SU-DHL-6 (cell line): ENCODE results near the gene HABP4.

Source experiments
- H2AFZ ChIP-seq: fragments of 200-600 bp; sonication (generic); 2 replicates; pipeline ENCODE4 v1.6.1; 2014; ENCODE audit warnings: low read depth, mild to moderate bottlenecking, moderate library complexity, mixed read lengths, antibody characterized with exemption, low read length; ENCODE audit not compliant: severe bottlenecking
- H3F3A ChIP-seq: fragments of 200-600 bp; shearing (Covaris generic); 2 replicates; pipeline ENCODE4 v1.6.0; 2016; ENCODE audit warnings: antibody characterized with exemption, mild to moderate bottlenecking; ENCODE audit not compliant: insufficient read depth
- H3K27ac ChIP-seq: fragments of 200-600 bp; sonication (generic); 2 replicates; pipeline ENCODE4 v1.5.1; 2016; ENCODE audit warnings: low read depth, mild to moderate bottlenecking, low read length, moderate library complexity, mixed read lengths
- H3K27me3 ChIP-seq: fragments of 200-600 bp; sonication (generic), shearing (Covaris generic); 2 replicates; pipeline ENCODE4 v1.6.0; 2014; ENCODE audit warnings: mild to moderate bottlenecking, low read length
- H3K36me3 ChIP-seq: fragments of 200-600 bp; sonication (generic); 2 replicates; pipeline ENCODE4 v1.6.1; 2014; ENCODE audit warnings: mild to moderate bottlenecking, low read length, mixed read lengths
- H3K4me2 ChIP-seq: fragments of 300-600, 200-600 bp; shearing (Covaris generic), sonication (generic); 2 replicates; pipeline ENCODE4 v1.6.0; 2014; ENCODE audit warnings: low read length, low read depth, mild to moderate bottlenecking; ENCODE audit not compliant: poor library complexity, severe bottlenecking
- H3K4me3 ChIP-seq: fragments of 200-600 bp; sonication (generic); 2 replicates; pipeline ENCODE4 v1.5.1; 2014; ENCODE audit warnings: antibody characterized with exemption, low read length, mild to moderate bottlenecking, mixed read lengths; ENCODE audit not compliant: insufficient read depth, poor library complexity, severe bottlenecking
- H3K79me2 ChIP-seq: fragments of 200-600 bp; sonication (generic); 2 replicates; pipeline ENCODE4 v1.6.1; 2014; ENCODE audit warnings: mild to moderate bottlenecking, low read length, moderate library complexity; ENCODE audit not compliant: insufficient read depth
- H3K9ac ChIP-seq: fragments of 200-600 bp; sonication (generic); 2 replicates; pipeline ENCODE4 v1.7.0; 2014; ENCODE audit warnings: mild to moderate bottlenecking, low read length
- H3K9me2 ChIP-seq: fragments of 200-600 bp; sonication (generic); replicated peaks from 2 replicates; pipeline ENCODE4 v1.6.1; 2014; ENCODE audit warnings: low read length; ENCODE audit not compliant: insufficient read depth
- H3K9me3 ChIP-seq: fragments of 200-600 bp; sonication (generic); 2 replicates; pipeline ENCODE4 v1.6.1; 2014; ENCODE audit warnings: low read length, mixed read lengths; ENCODE audit not compliant: insufficient read depth
- H4K20me1 ChIP-seq: fragments of 200-600 bp; sonication (generic); 2 replicates; pipeline ENCODE4 v1.6.1; 2014; ENCODE audit warnings: low read depth, mild to moderate bottlenecking, antibody characterized with exemption, low read length, moderate library complexity, mixed read lengths
- CTCF ChIP-seq: fragments of 200-600 bp; sonication (generic); IDR thresholded peaks from one replicate; pipeline ENCODE4 v1.5.1; 2017; ENCODE audit warnings: antibody characterized with exemption, mild to moderate bottlenecking, low read length, moderate library complexity; ENCODE audit not compliant: insufficient read depth, poor library complexity, severe bottlenecking
- EZH2phosphoT487 ChIP-seq: fragments of 200-600 bp; sonication (generic), shearing (Covaris generic); conservative IDR thresholded peaks from 2 replicates; pipeline ENCODE4 v1.6.1; 2018; ENCODE audit warnings: mild to moderate bottlenecking, antibody characterized with exemption, low read length, moderate library complexity, mixed read lengths

The HABP4 gene

GRCh38 chr9:96449845-96450612 lies at the start of gene HABP4:
HABP4 (plus strand) TSS chr9:96450169; CDS start chr9:96450280, 111 bp downstream.
- Histone ChIP-seq H3K9ac (peak within 1 kb of the TSS; percentile 58), H3F3A (0 out of 2 replicates have a peak, but pooled peaks cover 8% of the 10 kb centered on the region)

GRCh38 chr9:96408409-96409280 lies 41.3 kb upstream of the HABP4 start:
- H3K27me3 ChIP-seq, result no peaks in the 10 kb centered on the region
- H3F3A ChIP-seq, result peaks cover 13% of the 10 kb centered on the region; the same call in 1 of the 2 replicates
- no peak overlapping the region for H3K9ac ChIP-seq
- no peak overlapping the region for H3K4me3 ChIP-seq
- H3K4me2 ChIP-seq, result no peak overlapping the region
- H2AFZ ChIP-seq, result no peak overlapping the region
- H3K9me2 ChIP-seq, result no peaks in the 10 kb centered on the region
- H4K20me1 ChIP-seq, result peaks cover 35% of the 10 kb centered on the region
- peaks cover 95% of the 10 kb centered on the region for H3K79me2 ChIP-seq
- H3K27ac ChIP-seq, result no peak overlapping the region
- no peaks in the 10 kb centered on the region for H3K9me3 ChIP-seq
- TF ChIP-seq EZH2phosphoT487 (no peak), CTCF (no peak)
- H3K36me3 ChIP-seq, result peaks cover 10% of the 10 kb centered on the region

More at GRCh38 chr9:96449845-96450612, at the start of gene HABP4:
- H2AFZ ChIP-seq, result peak within 1 kb of the TSS; percentile 92
- peak within 1 kb of the TSS; percentile 78 for H3K4me3 ChIP-seq
- TF ChIP-seq CTCF (no peak), EZH2phosphoT487 (no peak)
- no peaks in the 10 kb centered on the region for H3K9me3 ChIP-seq
- no peaks in the 10 kb centered on the region for H3K9me2 ChIP-seq
- no peaks in the 10 kb centered on the region for H3K27me3 ChIP-seq
- no peak within 1 kb of the TSS for H3K27ac ChIP-seq
- H3K4me2 ChIP-seq, result peak within 1 kb of the TSS; percentile 61
- H4K20me1 ChIP-seq, result no peaks in the 10 kb centered on the region
- no peaks in the 10 kb centered on the region for H3K36me3 ChIP-seq
- no peaks in the 10 kb centered on the region for H3K79me2 ChIP-seq

DNA sequence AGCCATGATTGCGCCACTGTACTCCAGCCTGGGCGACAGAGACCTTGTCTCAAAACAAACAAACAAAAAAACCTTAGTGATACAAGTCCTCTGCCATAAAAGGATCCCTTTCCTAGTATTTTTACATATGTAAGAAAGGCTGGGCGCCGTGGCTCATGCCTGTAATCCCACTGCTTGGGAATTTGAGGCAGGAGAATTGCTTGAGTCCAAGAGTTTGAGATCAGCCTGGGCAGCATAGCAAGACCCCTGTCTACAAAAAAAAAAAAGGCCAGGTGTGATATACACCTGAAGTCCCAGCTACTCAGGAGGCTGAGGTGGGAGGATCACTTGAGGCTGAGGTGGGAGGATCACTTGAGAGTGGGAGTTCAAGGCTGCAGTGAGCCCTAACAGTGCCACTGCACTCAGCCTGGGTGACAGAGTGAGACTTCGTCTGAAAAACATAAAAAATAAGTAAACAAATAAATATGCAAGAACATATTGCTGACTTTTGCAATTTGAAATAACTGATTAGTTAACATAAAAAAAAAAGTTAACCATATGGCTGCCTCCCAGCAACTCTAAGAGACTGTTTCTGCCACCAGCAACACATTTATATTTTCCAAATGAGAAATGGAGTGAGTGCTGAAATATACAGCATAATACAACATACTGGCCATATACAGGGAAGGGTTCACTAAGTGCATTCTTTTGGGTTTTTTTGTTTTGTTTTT lies 38.7 kb upstream of the HABP4 start:
- Histone ChIP-seq H3K36me3 (peaks cover 10% of the 10 kb centered on the region), H3K4me2 (no peak overlapping the region), H2AFZ (no peak overlapping the region), H3K9ac (no peak overlapping the region), H3F3A (peaks cover 24% of the 10 kb centered on the region), H4K20me1 (peaks cover 26% of the 10 kb centered on the region), H3K27me3 (no peaks in the 10 kb centered on the region), H3K9me2 (no peaks in the 10 kb centered on the region), H3K9me3 (no peaks in the 10 kb centered on the region), H3K79me2 (peaks cover 95% of the 10 kb centered on the region), H3K4me3 (no peak overlapping the region), H3K27ac (no peak overlapping the region)
- TF ChIP-seq CTCF (no peak), EZH2phosphoT487 (no peak)
